Type B pancreatic cell (in vitro differentiated cells): ENCODE data around the gene WASF3. TPM values are rescaled to one million over a fixed set of nuclear protein-coding genes. Genes with fewer than 3 reads are reported as not detected.

Experiments used
- DNase-seq: peaks from one replicate; pipeline ENCODE4 v3.0.0; 2021; ENCODE audit warnings: mixed read lengths; ENCODE audit not compliant: unreplicated experiment; ENCODE audit errors: extremely low spot score
- H3K27ac Mint-ChIP-seq: 2 replicates; pipeline ENCODE4 v1.8.0; 2021; ENCODE audit warnings: mild to moderate bottlenecking, mixed read lengths
- H3K27me3 Mint-ChIP-seq: 2 replicates; pipeline ENCODE4 v1.8.0; 2021; ENCODE audit warnings: mixed read lengths
- H3K36me3 Mint-ChIP-seq: 2 replicates; pipeline ENCODE4 v1.8.0; 2021; ENCODE audit warnings: mixed read lengths
- H3K4me1 Mint-ChIP-seq: one replicate; pipeline ENCODE4 v1.8.0; 2021; ENCODE audit warnings: mixed read lengths; ENCODE audit not compliant: unreplicated experiment
- H3K4me3 Mint-ChIP-seq: 2 replicates; pipeline ENCODE4 v1.8.0; 2021; ENCODE audit warnings: mild to moderate bottlenecking, mixed read lengths
- H3K9me3 Mint-ChIP-seq: 2 replicates; pipeline ENCODE4 v1.8.0; 2021; ENCODE audit warnings: mixed read lengths
- CTCF ChIP-seq: fragments of 200-600 bp; sonication (generic); conservative IDR thresholded peaks from 2 replicates; pipeline ENCODE4 v1.5.0; 2021; ENCODE audit warnings: antibody characterized with exemption, mild to moderate bottlenecking
- total RNA-seq: library from RNA; stranded (reverse); gene quantifications from 2 replicates; pipeline ENCODE4 v1.2.1, GENCODE V29; 2021; ENCODE audit warnings: low replicate concordance

Gene WASF3
- total RNA-seq, 1 donor from 2014 or later, result 40.2 TPM

GRCh38 chr13:26526702-26527216 lies 30.7 kb upstream of the WASF3 start:
- Mint-ChIP-seq H3K4me3 (no peak overlapping the region), H3K36me3 (no peaks in the 10 kb centered on the region), H3K4me1 (no peaks in the 10 kb centered on the region), H3K27ac (no peak overlapping the region), H3K9me3 (no peaks in the 10 kb centered on the region), H3K27me3 (peaks cover 24% of the 10 kb centered on the region)
- no peak for TF ChIP-seq CTCF
- DNase-seq, result no peak

- no peaks in the 10 kb centered on the region for H3K9me3 Mint-ChIP-seq
- H3K36me3 Mint-ChIP-seq, result no peaks in the 10 kb centered on the region
- DNase-seq, result no peak
- no peak overlapping the region for H3K4me3 Mint-ChIP-seq
- peaks cover 30% of the 10 kb centered on the region for H3K27me3 Mint-ChIP-seq
- H3K27ac Mint-ChIP-seq, result no peak overlapping the region
- TF ChIP-seq CTCF, result no peak
- no peaks in the 10 kb centered on the region for H3K4me1 Mint-ChIP-seq
Measured at GRCh38 chr13:26528527-26528926, 29.0 kb upstream of the WASF3 start.

- Mint-ChIP-seq H3K4me3 (no peak overlapping the region), H3K36me3 (no peaks in the 10 kb centered on the region), H3K27ac (no peak overlapping the region), H3K9me3 (no peaks in the 10 kb centered on the region), H3K4me1 (no peaks in the 10 kb centered on the region), H3K27me3 (peaks cover 37% of the 10 kb centered on the region)
- no peak for TF ChIP-seq CTCF
- peak; percentile 73 for DNase-seq
Measured at GRCh38 chr13:26529441-26529840, 28.0 kb upstream of the WASF3 start.

- H3K9me3 Mint-ChIP-seq, result no peaks in the 10 kb centered on the region
- H3K27ac Mint-ChIP-seq, result no peak overlapping the region
- DNase-seq, result no peak
- H3K27me3 Mint-ChIP-seq, result peaks cover 43% of the 10 kb centered on the region
- H3K4me3 Mint-ChIP-seq, result no peak overlapping the region
- no peak for TF ChIP-seq CTCF
- H3K36me3 Mint-ChIP-seq, result no peaks in the 10 kb centered on the region
- H3K4me1 Mint-ChIP-seq, result no peaks in the 10 kb centered on the region
Measured at GRCh38 chr13:26531742-26532141, 25.7 kb upstream of the WASF3 start.

- H3K27ac Mint-ChIP-seq, result no peak overlapping the region
- no peak for TF ChIP-seq CTCF
- DNase-seq, result no peak
- no peak overlapping the region for H3K4me3 Mint-ChIP-seq
- peaks cover 4% of the 10 kb centered on the region for H3K4me1 Mint-ChIP-seq
- no peaks in the 10 kb centered on the region for H3K9me3 Mint-ChIP-seq
- peaks cover 46% of the 10 kb centered on the region for H3K27me3 Mint-ChIP-seq
- no peaks in the 10 kb centered on the region for H3K36me3 Mint-ChIP-seq
Measured at GRCh38 chr13:26534036-26534726, 23.3 kb upstream of the WASF3 start.
